GM18505 (cell line): ENCODE data around the gene KSR1.

Experiments used
- ATAC-seq: cut with Tn5 transposase; IDR thresholded peaks from one replicate; pipeline ENCODE4 v1.9.1; 2021; ENCODE audit not compliant: unreplicated experiment
- POLR2A ChIP-seq: IDR thresholded peaks from 4 replicates; pipeline ENCODE4 v1.6.1; 2011; ENCODE audit warnings: borderline replicate concordance; ENCODE audit not compliant: insufficient read depth, insufficient read length; ENCODE audit errors: extremely low read depth

Gene KSR1

DNA sequence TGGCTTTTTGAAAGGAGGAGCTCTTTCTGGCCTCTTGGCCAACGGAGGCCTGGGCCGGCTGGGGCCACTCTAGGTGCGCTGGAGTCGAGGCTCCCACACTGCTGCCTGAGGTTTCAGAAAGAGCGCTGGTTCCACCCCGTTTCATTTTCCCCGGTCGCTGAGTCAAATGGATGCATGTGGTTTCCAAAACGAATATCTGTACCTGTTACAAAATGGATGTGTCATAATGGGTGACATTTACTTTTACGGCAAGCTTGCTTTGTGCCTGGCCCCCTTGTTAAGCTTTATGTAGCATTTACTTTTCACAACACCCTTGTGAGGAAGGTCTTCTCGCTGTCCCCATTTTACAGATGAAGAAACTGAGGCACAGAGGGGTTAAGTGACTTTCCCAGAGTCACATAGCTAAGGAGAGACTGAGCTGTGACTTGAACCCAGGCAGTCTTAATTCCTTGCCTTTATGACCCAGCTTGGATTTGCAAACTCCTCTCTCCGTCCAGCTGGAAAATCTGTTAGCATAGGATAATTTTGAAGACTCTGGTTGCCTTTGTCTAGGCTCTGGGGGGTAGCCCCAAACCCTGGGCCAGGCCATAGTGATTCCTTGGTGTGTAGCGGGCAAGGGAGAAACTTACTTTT is 10.6 kb downstream of the KSR1 start:
- TF ChIP-seq POLR2A, result peak; percentile 59
- no peak for ATAC-seq

DNA sequence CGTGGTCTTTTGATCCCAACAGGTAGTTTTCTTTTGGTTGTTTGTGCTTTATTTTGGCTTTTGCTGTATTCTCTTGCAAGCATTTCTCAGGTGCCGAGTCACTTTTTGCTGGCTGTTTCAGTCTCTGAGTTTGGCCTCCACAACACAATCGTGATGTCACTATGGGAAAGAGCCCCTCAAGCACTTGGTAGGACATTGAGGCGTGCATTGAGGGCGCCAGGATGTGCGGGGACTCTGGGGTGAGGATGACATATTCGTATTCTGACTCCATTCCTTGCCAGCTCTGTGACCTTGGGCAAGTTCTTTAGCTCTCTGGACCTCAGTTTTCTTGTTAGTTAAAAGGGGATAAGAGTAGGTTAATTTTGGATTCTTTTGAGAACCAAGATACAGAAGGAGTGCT is 13.0 kb downstream of the KSR1 start:
- TF ChIP-seq POLR2A, result no peak
- ATAC-seq, result no peak

DNA sequence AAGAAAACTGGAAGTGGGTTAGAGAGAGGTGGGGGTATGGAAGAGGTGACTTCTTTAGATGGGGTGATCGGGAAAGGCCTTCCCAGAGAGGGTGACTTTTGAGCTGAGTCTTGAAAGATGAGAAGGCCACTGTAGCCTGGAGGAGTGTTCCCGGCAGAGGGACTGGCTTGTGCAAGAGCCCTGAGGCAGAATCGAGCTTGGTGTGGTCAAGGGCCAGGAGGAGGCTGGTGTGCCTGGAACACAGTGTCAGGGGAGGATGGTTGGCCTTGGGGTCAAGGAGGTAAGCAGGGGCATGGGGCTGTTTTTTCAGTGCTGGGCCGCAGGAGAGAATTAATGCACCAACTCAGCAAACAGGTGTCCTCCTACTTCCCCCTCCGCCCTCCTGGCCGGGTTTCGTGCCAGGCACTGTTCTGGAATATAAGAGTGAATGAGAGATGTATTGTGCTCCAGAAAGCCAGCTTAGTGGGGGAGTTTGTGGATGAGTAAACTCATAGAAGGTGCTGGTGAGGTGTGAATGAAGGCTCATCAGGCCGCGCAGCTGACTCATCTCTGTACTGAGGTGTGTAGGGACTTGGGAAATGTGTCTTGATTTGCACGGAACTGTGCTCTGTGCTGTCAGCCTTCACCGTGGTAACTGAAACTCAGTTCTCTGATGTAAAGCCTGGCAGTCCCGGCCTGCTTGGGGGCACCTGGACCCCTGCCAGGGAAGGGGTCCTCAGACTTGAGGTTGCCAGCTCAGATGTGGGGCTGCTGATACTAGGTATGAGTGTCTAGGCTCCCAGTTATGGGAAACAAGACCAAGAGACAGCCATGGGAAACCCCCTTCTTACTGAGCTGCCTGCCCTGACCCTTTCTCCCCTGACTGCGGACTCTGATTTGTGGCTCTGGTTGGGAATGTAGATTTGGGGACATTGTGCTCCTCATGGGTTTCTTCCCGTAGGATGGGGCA is 15.3 kb downstream of the KSR1 start:
- no peak for TF ChIP-seq POLR2A
- peak; percentile 72 for ATAC-seq

DNA sequence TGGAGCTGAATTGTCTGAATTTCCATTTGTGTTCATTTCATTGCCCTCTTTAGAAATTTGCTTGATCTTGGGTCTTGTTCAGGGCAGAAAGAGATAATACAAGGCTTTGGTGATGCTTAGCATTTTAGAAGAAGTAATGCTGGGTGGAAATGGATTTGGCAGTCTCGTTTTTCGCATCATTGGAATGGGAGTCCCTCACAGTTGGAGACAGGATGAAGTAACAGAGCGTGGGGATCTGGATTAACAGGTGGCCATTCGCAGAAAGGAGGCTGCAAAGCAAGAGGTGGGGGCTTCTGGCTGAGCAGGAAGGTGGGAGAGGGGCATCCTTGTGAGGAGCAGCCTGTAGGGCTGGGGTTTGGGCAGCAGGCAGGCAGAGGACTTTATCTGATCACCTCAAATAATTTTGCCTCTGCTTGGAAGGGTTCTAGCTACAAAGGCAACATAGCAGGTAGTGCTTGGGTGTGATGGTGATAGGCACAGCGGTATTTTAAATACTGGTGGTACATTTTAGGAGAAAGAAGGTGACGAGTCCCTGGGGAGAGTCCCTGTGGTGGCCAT is 17.0 kb downstream of the KSR1 start:
- no peak for ATAC-seq
- no peak for TF ChIP-seq POLR2A

DNA sequence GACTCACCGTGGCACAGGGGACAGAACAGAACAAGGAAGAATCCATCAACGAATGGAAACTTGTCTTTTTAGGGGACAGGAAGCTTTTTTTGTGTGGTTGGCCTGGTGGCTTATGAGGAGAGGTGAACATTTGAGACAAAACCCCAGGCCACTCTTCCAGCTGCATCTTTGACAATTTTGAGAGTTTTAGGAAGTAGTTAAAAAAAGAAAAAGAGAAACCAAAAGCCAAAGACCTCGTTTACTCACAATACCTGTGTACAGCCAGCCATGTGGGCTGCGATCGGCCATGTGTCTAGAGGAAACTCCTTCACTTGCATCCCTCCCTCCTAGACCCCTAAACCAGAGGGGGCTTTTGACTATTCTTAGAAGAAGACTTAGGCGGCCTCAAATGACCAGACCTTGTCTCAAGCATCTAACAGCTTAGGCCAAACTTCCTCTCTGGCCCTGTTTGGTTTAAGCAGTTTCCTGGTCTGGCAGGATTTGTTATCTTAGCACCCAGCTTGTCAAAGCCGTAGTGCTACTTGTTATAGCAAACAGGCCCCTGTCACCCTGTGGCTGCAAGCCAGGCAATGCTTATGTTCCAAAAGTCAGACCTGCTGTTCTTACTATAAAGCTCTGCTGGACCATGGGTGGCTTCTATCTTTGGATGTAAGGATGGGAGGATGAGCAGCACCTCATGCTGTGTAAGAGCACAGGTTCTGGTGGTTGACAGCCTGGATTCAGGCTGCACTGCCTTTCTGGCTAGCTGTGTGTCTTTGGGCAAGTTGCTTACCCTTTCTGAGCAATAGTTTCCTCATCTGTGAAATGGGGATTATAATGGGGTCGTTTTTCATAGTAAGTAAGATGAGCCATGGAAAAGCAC is 17.7 kb downstream of the KSR1 start:
- TF ChIP-seq POLR2A, result no peak
- no peak for ATAC-seq

DNA sequence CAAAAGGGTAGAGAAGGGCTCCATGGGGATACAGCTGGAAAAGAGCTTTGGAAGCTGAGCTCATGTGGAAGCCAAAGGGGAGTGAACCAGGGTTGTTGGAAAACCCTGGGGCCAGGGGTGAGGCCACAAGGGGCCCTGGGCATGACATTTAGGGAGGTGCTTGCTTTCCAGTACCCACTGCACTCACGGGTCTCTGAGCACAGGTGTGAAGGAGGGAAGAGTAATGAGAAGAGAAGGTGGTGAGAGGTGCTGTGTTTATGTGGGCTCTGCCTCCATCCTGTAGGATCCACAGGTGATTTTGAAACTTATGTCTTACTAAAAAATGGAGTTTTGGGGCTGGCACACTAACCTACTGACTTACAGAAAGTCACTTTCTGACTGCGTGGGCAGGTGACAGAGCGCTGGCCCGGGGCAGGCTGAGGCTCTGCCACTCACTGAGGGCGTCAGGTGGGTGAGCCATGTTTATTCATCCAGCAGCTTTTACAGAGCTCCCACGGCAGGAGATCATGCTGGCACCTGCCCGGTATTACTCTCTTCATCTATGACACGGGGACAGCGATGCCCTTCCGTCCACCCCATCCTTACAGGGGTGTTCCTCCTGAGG is 18.9 kb downstream of the KSR1 start:
- no peak for ATAC-seq
- no peak for TF ChIP-seq POLR2A

DNA sequence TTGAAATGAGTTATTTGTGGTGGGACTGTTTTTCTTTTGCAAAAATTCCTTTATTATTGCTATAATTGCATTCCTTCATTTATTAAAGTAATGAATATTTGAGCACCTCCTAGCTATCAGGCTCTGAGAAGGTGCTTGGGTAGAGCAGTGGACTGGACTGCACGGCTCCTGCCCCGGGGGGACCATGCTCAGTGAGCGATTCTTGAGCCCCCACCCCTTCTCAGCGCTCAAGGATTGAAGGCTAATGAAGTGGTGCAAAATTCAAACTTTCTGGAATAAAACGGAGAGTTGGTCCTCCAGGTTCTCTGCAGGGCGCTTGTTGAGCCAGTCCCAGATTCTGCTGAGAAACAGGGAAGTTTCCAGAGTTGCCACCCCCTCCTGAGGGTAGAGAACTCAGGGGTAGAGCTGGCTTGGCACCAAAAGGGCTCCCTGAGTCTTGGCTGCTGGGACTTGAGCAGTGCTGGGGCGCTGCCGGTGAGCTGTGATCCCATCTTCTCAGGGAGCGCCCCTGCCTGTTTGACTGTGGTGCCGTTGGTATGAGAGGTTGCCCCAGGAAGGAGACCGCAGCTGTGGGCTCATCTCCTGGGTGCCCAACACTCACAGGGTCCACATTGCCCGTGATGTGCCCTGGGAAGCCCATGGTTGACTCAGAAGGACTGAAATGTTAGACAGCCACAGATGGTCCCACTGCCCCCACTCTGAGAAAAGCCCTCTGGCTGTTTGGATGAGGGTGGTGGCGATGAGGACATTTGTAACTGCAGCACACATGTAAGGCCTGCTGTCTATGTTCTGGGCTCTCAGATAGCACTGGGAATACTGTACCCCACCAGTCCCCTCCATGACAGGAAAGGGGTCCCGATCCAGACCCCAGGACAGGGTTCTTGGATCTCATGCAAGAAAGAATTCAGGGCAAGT is 20.0 kb downstream of the KSR1 start:
- no peak for ATAC-seq
- TF ChIP-seq POLR2A, result no peak

DNA sequence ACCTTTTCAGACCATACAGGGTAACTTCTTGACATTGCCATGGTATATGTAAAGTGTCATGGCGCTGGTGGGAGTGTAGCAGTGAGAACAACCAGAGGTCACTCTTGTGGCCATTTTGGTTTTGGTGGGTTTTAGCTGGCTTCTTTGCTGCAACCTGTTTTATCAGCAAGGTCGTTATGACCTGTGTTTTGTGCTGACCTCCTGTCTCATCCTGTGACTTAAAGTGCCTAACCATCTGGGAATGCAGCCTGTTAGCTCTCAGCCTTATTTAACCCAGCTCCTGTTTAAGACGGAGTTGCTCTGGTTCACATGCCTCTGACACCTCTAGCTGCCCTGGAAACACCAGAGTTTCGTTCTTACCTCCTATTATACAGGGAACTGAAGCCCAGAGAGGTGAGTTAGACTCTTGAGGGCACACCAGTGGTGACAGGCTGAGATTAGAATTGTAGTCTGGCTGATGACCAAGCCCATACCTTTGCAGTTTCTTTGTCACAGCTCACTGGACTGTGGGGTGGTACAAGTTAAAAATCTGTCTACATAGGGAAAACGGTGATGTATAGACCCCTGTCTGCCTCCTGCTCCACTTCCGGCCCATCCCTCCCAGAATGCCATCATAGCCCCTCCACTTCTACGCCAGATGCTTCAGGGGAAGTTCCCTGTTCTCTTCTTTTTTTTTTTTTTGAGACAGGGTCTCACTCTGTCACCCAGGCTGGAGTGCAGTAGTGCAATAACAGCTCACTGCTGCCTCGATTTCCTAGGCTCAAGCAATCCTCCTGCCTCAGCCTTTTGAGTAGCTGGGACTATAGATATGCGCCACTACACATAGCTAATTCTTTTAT is 21.0 kb downstream of the KSR1 start:
- ATAC-seq, result peak; percentile 38
- TF ChIP-seq POLR2A, result no peak

DNA sequence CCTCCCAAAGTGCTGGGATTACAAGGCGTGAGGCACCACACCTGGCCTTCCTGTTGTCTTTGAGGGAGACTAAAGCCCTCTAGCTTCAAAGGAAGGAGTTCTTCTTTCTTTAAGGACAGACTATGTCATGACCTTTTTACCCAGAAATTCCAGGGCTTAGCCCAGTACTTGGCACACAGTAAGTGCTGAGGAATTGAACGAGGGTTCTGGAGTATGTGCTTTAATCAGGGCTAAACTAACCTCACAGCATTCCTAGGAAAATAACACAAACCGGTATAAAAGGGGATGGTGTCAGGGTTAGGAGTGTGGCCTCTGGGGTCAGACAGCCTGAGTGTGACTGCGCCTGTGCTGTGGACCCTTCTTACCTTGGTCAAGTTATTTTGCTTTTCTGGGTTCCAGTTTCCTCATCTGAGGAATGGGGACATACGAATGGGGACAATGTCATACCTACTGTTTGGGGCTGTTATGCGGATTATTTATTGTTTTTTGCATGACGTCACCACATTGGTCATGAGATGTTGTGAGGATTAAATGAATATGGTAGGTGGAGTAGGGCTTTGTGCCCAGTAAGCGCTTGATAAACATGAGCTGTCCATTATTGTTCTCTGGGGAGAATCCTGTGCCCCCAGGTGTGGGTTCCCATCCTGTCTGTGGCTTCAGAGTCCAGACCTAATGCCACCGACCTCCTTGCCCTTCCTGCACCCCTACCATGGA is 21.9 kb downstream of the KSR1 start:
- ATAC-seq, result no peak
- TF ChIP-seq POLR2A, result no peak

DNA sequence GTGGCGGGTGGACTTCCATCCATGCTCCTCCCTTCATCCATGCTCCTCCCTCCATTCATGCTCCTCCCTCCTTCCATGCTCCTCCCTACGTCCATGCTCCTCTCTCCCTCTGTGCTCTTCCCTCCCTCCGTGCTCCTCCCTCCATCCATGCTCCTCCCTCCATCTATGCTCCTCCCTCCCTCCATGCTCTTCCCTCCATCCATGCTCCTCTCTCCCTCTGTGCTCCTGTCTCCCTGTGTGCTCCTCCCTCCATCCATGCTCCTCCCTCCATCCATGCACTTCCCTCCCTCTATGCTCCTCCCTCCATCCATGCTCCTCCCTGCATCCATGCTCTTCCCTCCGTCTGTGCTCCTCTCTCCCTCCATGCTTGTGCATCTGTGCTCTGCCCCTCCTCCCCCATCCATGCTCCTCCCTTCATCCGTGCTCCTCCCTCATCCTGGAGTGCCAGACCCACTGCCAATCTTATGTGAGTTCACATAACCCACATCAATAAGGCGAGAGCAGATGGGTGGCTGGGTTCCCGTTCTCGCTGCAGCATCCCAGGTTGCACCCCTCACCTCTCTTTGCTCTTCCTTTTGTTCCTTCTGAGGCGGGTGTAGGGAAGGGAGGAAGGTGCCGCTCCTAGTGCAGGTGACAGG is 22.8 kb downstream of the KSR1 start:
- no peak for ATAC-seq
- no peak for TF ChIP-seq POLR2A
